Activated CD8-positive, alpha-beta memory T cell treated with anti-CD3 and anti-CD28 coated beads, Interleukin-2, amount 50 U/mL, for 24 hours (primary cell): ENCODE measurements around the gene PTPN20.
"Not testable (repeated sequence)": the region's sequence is repeated elsewhere in the genome, so short reads cannot be mapped to it uniquely, and the experiment has no call there.

Source experiments
- DNase-seq: peaks from one replicate; pipeline ENCODE4 v3.0.0-alpha.2; 2020; ENCODE audit errors: extremely low read depth

The PTPN20 gene

GRCh38 chr10:46911144-46911876, at the start of gene PTPN20:
Gene PTPN20, plus strand, starts transcription at chr10:46911428. Its CDS starts 21,072 bp downstream, at chr10:46932500.
- DNase-seq, result not testable (repeated sequence)

GRCh38 chr10:46869716-46870115, 41.5 kb upstream of the PTPN20 start:
- not testable (repeated sequence) for DNase-seq

GRCh38 chr10:46871583-46871982, 39.6 kb upstream of the PTPN20 start:
- DNase-seq, result not testable (repeated sequence)

GRCh38 chr10:46875304-46875703, 35.9 kb upstream of the PTPN20 start:
- not testable (repeated sequence) for DNase-seq

- DNase-seq, result not testable (repeated sequence)
These were observed 34.5 kb upstream of the PTPN20 start for GRCh38 chr10:46876773-46877172.

GRCh38 chr10:46878761-46879160, 32.5 kb upstream of the PTPN20 start:
- not testable (repeated sequence) for DNase-seq

GRCh38 chr10:46890813-46891611, 20.2 kb upstream of the PTPN20 start:
- DNase-seq, result not testable (repeated sequence)

- DNase-seq, result not testable (repeated sequence)
These were observed 14.2 kb upstream of the PTPN20 start for GRCh38 chr10:46896762-46897692.

- DNase-seq, result not testable (repeated sequence)
These were observed 10.0 kb upstream of the PTPN20 start for GRCh38 chr10:46901247-46901646.

- not testable (repeated sequence) for DNase-seq
These were observed 7.4 kb upstream of the PTPN20 start for GRCh38 chr10:46903874-46904273.

- DNase-seq, result not testable (repeated sequence)
These were observed 4.9 kb upstream of the PTPN20 start for GRCh38 chr10:46906359-46906758.

GRCh38 chr10:46907185-46908117, 3.8 kb upstream of the PTPN20 start:
- not testable (repeated sequence) for DNase-seq

- not testable (repeated sequence) for DNase-seq
These were observed 11.3 kb downstream of the PTPN20 start for GRCh38 chr10:46922498-46922897.

- not testable (repeated sequence) for DNase-seq
These were observed 13.9 kb downstream of the PTPN20 start for GRCh38 chr10:46925156-46925555.

GRCh38 chr10:46925853-46926252, 14.6 kb downstream of the PTPN20 start:
- DNase-seq, result not testable (repeated sequence)

GRCh38 chr10:46928810-46929209, 17.6 kb downstream of the PTPN20 start:
- not testable (repeated sequence) for DNase-seq

- not testable (repeated sequence) for DNase-seq
These were observed 21.2 kb downstream of the PTPN20 start for GRCh38 chr10:46932383-46932782.

- DNase-seq, result not testable (repeated sequence)
These were observed 29.9 kb downstream of the PTPN20 start for GRCh38 chr10:46941091-46941490.

GRCh38 chr10:46948687-46949518, 37.7 kb downstream of the PTPN20 start:
- DNase-seq, result not testable (repeated sequence)
